ENCODE measurements around the gene CENPX. TPM values are rescaled to one million over a fixed set of nuclear protein-coding genes. Genes with fewer than 3 reads are reported as not detected.
"Not testable (repeated sequence)": the region's sequence is repeated elsewhere in the genome, so short reads cannot be mapped to it uniquely, and the experiment has no call there.

The CENPX gene
- total and polyA plus RNA-seq, 8 donors: 42.9 to 77.7 (median 49.8) TPM

DNA sequence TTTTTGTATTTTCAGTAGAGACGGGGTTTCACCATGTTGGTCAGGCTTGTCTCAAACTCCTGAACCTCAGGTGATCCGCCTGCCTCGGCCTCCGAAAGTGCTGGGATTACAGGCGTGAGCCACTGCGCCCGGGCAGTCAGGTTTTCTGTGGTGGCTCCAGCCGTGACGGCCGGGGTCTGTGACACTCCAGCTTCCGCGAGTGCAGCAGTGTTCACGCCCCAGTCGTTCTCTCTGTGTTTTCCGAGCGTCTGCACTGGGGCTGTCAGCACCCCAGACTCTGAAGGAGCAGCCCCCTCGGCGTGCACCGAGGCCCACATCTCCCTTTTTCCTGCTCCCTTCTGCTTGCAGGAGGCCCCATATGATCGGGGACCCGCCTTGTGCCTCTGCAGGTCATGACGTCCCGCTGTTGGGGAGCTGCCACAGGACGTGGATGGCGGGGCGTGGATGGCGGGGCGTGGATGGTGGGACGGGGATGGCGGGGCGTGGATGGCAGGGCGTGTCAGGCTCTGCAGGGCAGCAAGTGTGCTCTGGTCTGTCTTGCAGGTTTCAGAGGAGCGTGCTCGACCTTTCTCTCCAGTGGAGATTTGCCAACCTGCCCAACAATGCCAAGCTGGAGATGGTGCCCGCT lies 39.6 kb downstream of the CENPX start:
- Histone ChIP-seq H3K27ac (no peak overlapping the region), H3K27me3 (no peaks in the 10 kb centered on the region), H3K4me3 (no peak overlapping the region), H3K36me3 (peaks cover 0 to 50% of the 10 kb centered on the region in 2 donors), H3K4me1 (peaks cover 7 to 24% of the 10 kb centered on the region in 2 donors), H3K9me3 (no peaks in the 10 kb centered on the region)
- no peak for TF ChIP-seq CTCF (IDR thresholded peaks at IDR 0.05)
- intact Hi-C loops (cut with DNase I): no loop called here
- ATAC-seq (no peak), DNase-seq (peak in 1 of 4 donors; percentile 63)

- peaks cover 10 to 32% of the 10 kb centered on the region in 2 donors for H3K4me1 ChIP-seq
- intact Hi-C loops (cut with DNase I); H3K4me3 ChIP-seq; H3K27me3 ChIP-seq; H3K9me3 ChIP-seq; DNase-seq; ATAC-seq; H3K27ac ChIP-seq: not testable (repeated sequence)
- peaks cover 0 to 38% of the 10 kb centered on the region in 2 donors for H3K36me3 ChIP-seq
Observed at GRCh38 chr17:81981511-81981910, 41.2 kb downstream of the CENPX start.

DNA sequence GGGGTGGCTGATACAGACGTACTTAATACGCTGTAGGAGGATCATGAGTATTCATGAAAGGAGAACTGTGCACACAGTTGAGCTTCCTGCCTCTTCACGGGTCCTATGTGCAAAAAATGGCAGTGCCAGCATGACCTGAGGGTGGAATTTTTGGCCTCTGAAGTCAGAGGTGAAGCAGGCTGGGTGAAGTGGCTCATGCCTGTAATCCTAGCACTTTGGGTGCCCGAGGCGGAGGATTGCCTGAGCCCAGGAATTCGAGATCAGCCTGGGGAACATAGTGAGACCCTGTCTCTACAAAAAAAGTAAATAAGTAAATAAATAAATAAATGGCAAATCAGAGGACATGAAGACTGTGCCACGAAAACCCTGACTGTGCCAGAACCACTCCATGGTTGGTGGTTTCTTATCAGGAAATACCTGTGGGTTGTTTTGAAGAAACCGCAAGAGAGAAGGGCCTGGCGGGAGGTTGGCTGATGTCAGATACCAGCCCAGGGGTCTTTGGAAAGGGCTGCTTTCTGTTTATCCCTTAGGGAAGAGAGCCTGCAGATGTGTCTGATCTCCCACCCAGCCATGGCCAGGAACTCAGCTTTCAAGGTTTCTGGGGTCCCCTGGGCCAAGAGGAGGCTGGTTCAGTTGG lies 41.9 kb downstream of the CENPX start:
- ATAC-seq: peak; percentile 21
- H3K27ac ChIP-seq: peak overlapping the region in 1 of 2 donors; percentile 26

GRCh38 chr17:81980122-81980521 lies 42.6 kb downstream of the CENPX start:
- no peak for DNase-seq
- no peaks in the 10 kb centered on the region for H3K9me3 ChIP-seq
- H3K27ac ChIP-seq: no peak overlapping the region
- intact Hi-C loops (cut with DNase I): no loop called here
- ATAC-seq: no peak
- no peak for TF ChIP-seq CTCF (IDR thresholded peaks at IDR 0.05)
- no peak overlapping the region for H3K4me3 ChIP-seq
- H3K27me3 ChIP-seq: no peaks in the 10 kb centered on the region
- peaks cover 10 to 35% of the 10 kb centered on the region in 2 donors for H3K4me1 ChIP-seq
- H3K36me3 ChIP-seq: peaks cover 0 to 24% of the 10 kb centered on the region in 2 donors

More for the DNA sequence above, 41.9 kb downstream of the CENPX start:
- H3K27me3 ChIP-seq: no peaks in the 10 kb centered on the region
- H3K4me1 ChIP-seq: peaks cover 10 to 35% of the 10 kb centered on the region in 2 donors
- H3K9me3 ChIP-seq: no peaks in the 10 kb centered on the region
- H3K4me3 ChIP-seq: no peak overlapping the region
- no peak for DNase-seq
- peaks cover 0 to 31% of the 10 kb centered on the region in 2 donors for H3K36me3 ChIP-seq
- intact Hi-C loops (cut with DNase I): no loop called here
- no peak for TF ChIP-seq CTCF (IDR thresholded peaks at IDR 0.05)

GRCh38 chr17:81978524-81979298 lies 44.0 kb downstream of the CENPX start:
- no peak for ATAC-seq
- Histone ChIP-seq H3K27ac (no peak overlapping the region), H3K27me3 (no peaks in the 10 kb centered on the region), H3K36me3 (peaks cover 0 to 13% of the 10 kb centered on the region in 2 donors), H3K4me1 (peaks cover 10 to 35% of the 10 kb centered on the region in 2 donors), H3K4me3 (peak overlapping the region; percentile 74 to 88), H3K9me3 (peaks cover 0 to 1% of the 10 kb centered on the region in 2 donors)
- intact Hi-C loops (cut with DNase I): no loop called here
- no peak for TF ChIP-seq CTCF (IDR thresholded peaks at IDR 0.05)
- DNase-seq: peak in 1 of 4 donors; percentile 72

Measured in left lung (tissue), 10 donors.